ENCODE measurements around the gene E2F2. TPM values are rescaled to one million over a fixed set of nuclear protein-coding genes. Genes with fewer than 3 reads are reported as not detected.

E2F2 gene
- polyA plus RNA-seq, 1 of the 3 experiments (the other 2 are of a cell fraction): 0.43 TPM

GRCh38 chr1:23484253-23485001, 46.6 kb downstream of the E2F2 start:
- Histone ChIP-seq H4K20me1 (ENCODE audit: insufficient read depth) (no peaks in the 10 kb centered on the region), H3K36me3 (replicated peaks in 1 of 2; ENCODE audit: control insufficient read depth in 1 of 2, insufficient read depth in 2 of 2, low read length in 1 of 2) (no peaks in the 10 kb centered on the region), H3K4me1 (ENCODE audit: control insufficient read depth in 1 of 2, insufficient read depth in 2 of 2, low read depth in 1 of 2, low read length in 1 of 2) (peaks cover 0 to 6% of the 10 kb centered on the region in 2 experiments; a peak in 1 of 4 replicates), H3K79me2 (ENCODE audit: insufficient read depth) (peaks cover 32% of the 10 kb centered on the region; the same call in 1 of the 2 replicates), H3K27ac (ENCODE audit: low read depth in 2 of 2, low read length in 1 of 2) (peak overlapping the region; percentile 72 to 89), H3K4me2 (peak overlapping the region; percentile 68), H3K9me2 (no peaks in the 10 kb centered on the region), H3K4me3 (ENCODE audit: low read depth in 2 of 2, low read length in 1 of 2) (peak overlapping the region; percentile 73 to 79), H3K9me3 (no peaks in the 10 kb centered on the region), H3K27me3 (ENCODE audit: insufficient read depth) (no peaks in the 10 kb centered on the region), H3K9ac (peak overlapping the region; percentile 80; the same call in 1 of the 2 replicates), H2AFZ (ENCODE audit: low read depth) (peak overlapping the region; percentile 81; the same call in 1 of the 2 replicates), H3F3A (replicated peaks; ENCODE audit: insufficient read depth) (peaks cover 13% of the 10 kb centered on the region)
- DNase-seq: peak; percentile 99
- ChIA-PET POLR2A (interaction anchor here (0.6 to 1.5 kb wide), 4 partner anchors 9 to 207 kb away, joined by 3 to 5 read pairs (median 4); partner anchors contain the start of gene RPL11), CTCF (interaction anchor here (0.6 to 5.2 kb wide), 13 partner anchors 10 to 173 kb away, joined by 3 to 47 read pairs (median 4); no protein-coding TSS in a partner anchor)
- TF ChIP-seq RCOR1 (IDR thresholded peaks at IDR 0.05; ENCODE audit: low read length) (peak; percentile 32; the same call in 1 of the 2 replicates), MXI1 (IDR thresholded peaks at IDR 0.05; ENCODE audit: low read depth, low read length) (0 out of 2 replicates have a peak, but pooled peaks have one; percentile 41), POLR2AphosphoS5 (IDR thresholded peaks at IDR 0.05; ENCODE audit: low read depth, low read length) (0 out of 2 replicates have a peak, but pooled peaks have one; percentile 16), MAX (IDR thresholded peaks at IDR 0.05; ENCODE audit: low read depth) (0 out of 2 replicates have a peak, but pooled peaks have one; percentile 14)
- TF ChIP-seq, protein P1, sequence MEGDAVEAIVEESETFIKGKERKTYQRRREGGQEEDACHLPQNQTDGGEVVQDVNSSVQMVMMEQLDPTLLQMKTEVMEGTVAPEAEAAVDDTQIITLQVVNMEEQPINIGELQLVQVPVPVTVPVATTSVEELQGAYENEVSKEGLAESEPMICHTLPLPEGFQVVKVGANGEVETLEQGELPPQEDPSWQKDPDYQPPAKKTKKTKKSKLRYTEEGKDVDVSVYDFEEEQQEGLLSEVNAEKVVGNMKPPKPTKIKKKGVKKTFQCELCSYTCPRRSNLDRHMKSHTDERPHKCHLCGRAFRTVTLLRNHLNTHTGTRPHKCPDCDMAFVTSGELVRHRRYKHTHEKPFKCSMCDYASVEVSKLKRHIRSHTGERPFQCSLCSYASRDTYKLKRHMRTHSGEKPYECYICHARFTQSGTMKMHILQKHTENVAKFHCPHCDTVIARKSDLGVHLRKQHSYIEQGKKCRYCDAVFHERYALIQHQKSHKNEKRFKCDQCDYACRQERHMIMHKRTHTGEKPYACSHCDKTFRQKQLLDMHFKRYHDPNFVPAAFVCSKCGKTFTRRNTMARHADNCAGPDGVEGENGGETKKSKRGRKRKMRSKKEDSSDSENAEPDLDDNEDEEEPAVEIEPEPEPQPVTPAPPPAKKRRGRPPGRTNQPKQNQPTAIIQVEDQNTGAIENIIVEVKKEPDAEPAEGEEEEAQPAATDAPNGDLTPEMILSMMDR (IDR thresholded peaks at IDR 0.05): no peak
- WGBS (ENCODE audit: low lambda C conversion rate): 14% methylated on average over 31 of the region's 54 CpGs

- H3K4me1 ChIP-seq (ENCODE audit: control insufficient read depth in 1 of 2, insufficient read depth in 2 of 2, low read depth in 1 of 2, low read length in 1 of 2): peaks cover 0 to 6% of the 10 kb centered on the region in 2 experiments; a peak in 1 of 4 replicates
- no peaks in the 10 kb centered on the region for H3K9me3 ChIP-seq
- H3K27me3 ChIP-seq (ENCODE audit: insufficient read depth): no peaks in the 10 kb centered on the region
- 2% methylated on average over 34 of the region's 84 CpGs for WGBS (ENCODE audit: low lambda C conversion rate)
- no peaks in the 10 kb centered on the region for H3K9me2 ChIP-seq
- peak within 1 kb of the TSS; percentile 80 for H3K9ac ChIP-seq
- DNase-seq: peak; percentile 59
- H3F3A ChIP-seq (replicated peaks; ENCODE audit: insufficient read depth): peaks cover 13% of the 10 kb centered on the region
- peak within 1 kb of the TSS; percentile 88 for H3K4me2 ChIP-seq
- H3K4me3 ChIP-seq (ENCODE audit: low read depth in 2 of 2, low read length in 1 of 2): peak within 1 kb of the TSS; percentile 73 to 79
- TF ChIP-seq FOSL2 (IDR thresholded peaks at IDR 0.05; ENCODE audit: borderline replicate concordance, low read depth) (no peak), SIN3A (IDR thresholded peaks at IDR 0.05; ENCODE audit: borderline replicate concordance, low read depth, low read length) (peak; percentile 28; the same call in 1 of the 2 replicates), POLR2AphosphoS5 (IDR thresholded peaks at IDR 0.05; ENCODE audit: low read depth, low read length) (peak; percentile 44; the same call in 1 of the 2 replicates), TAF1 (IDR thresholded peaks at IDR 0.05; ENCODE audit: borderline replicate concordance, low read depth, low read length) (peak; percentile 69; the same call in 1 of the 2 replicates), CHD2 (IDR thresholded peaks at IDR 0.05; ENCODE audit: low read length, partially characterized antibody) (no peak), RCOR1 (IDR thresholded peaks at IDR 0.05; ENCODE audit: low read length) (no peak)
- TF ChIP-seq, protein P2, sequence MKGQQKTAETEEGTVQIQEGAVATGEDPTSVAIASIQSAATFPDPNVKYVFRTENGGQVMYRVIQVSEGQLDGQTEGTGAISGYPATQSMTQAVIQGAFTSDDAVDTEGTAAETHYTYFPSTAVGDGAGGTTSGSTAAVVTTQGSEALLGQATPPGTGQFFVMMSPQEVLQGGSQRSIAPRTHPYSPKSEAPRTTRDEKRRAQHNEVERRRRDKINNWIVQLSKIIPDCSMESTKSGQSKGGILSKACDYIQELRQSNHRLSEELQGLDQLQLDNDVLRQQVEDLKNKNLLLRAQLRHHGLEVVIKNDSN (IDR thresholded peaks at IDR 0.05; ENCODE audit: borderline replicate concordance, low read depth): no peak
- TF ChIP-seq, protein P1 (IDR thresholded peaks at IDR 0.05): peak; percentile 20
- TF ChIP-seq, protein P3, sequence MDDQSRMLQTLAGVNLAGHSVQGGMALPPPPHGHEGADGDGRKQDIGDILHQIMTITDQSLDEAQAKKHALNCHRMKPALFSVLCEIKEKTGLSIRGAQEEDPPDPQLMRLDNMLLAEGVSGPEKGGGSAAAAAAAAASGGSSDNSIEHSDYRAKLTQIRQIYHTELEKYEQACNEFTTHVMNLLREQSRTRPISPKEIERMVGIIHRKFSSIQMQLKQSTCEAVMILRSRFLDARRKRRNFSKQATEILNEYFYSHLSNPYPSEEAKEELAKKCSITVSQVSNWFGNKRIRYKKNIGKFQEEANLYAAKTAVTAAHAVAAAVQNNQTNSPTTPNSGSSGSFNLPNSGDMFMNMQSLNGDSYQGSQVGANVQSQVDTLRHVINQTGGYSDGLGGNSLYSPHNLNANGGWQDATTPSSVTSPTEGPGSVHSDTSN (IDR thresholded peaks at IDR 0.05): no peak
- POLR2A ChIA-PET: interaction anchor here (0.6 to 1.5 kb wide), 7 partner anchors 10 to 208 kb away, joined by 3 to 5 read pairs (median 3); partner anchors contain the start of gene RPL11
- H2AFZ ChIP-seq (ENCODE audit: low read depth): peak within 1 kb of the TSS; percentile 90; the same call in 1 of the 2 replicates
- peaks cover 34% of the 10 kb centered on the region; the same call in 1 of the 2 replicates for H3K79me2 ChIP-seq (ENCODE audit: insufficient read depth)
- H4K20me1 ChIP-seq (ENCODE audit: insufficient read depth): no peaks in the 10 kb centered on the region
- peak within 1 kb of the TSS; percentile 72 to 89 for H3K27ac ChIP-seq (ENCODE audit: low read depth in 2 of 2, low read length in 1 of 2)
- CTCF ChIA-PET: interaction anchor here (0.6 to 5.2 kb wide), 9 partner anchors 11 to 154 kb away, joined by 3 to 47 read pairs (median 4); no protein-coding TSS in a partner anchor
- H3K36me3 ChIP-seq (replicated peaks in 1 of 2; ENCODE audit: control insufficient read depth in 1 of 2, insufficient read depth in 2 of 2, low read length in 1 of 2): no peaks in the 10 kb centered on the region
Observed at GRCh38 chr1:23483321-23484252, 47.4 kb downstream of the E2F2 start, which contains the start of gene ASAP3. Gene ASAP3, minus strand, starts transcription at chr1:23484179. Its CDS starts 46 bp downstream, at chr1:23484133.

Data from SK-N-SH (cell line).